Hepatocyte (in vitro differentiated cells): ENCODE measurements around the gene NEIL3. TPM values are rescaled to one million over a fixed set of nuclear protein-coding genes. Genes with fewer than 3 reads are reported as not detected.

Experiments
- DNase-seq: peaks from one replicate; pipeline ENCODE4 v3.0.0-alpha.2; 2016; ENCODE audit warnings: low spot score
- H2AFZ ChIP-seq: fragments of 200-600 bp; sonication (generic); 2 replicates; pipeline ENCODE4 v1.6.0; 2016; ENCODE audit warnings: antibody characterized with exemption, mild to moderate bottlenecking
- H3K27ac ChIP-seq: fragments of 200-600 bp; sonication (generic); 2 replicates; pipeline ENCODE4 v1.5.1; 2016; ENCODE audit warnings: mild to moderate bottlenecking
- H3K27me3 ChIP-seq: fragments of 200-600 bp; sonication (generic); 2 replicates; pipeline ENCODE4 v1.6.1; 2016
- H3K36me3 ChIP-seq: fragments of 200-600 bp; sonication (generic); replicated peaks from 2 replicates; pipeline ENCODE4 v1.5.1; 2016; ENCODE audit warnings: low read depth; ENCODE audit not compliant: insufficient read depth
- H3K4me1 ChIP-seq: fragments of 200-600 bp; sonication (generic); 2 replicates; pipeline ENCODE4 v1.5.1; 2016; ENCODE audit warnings: mild to moderate bottlenecking, moderate library complexity; ENCODE audit not compliant: insufficient read depth
- H3K4me2 ChIP-seq: fragments of 200-600 bp; sonication (generic); 2 replicates; pipeline ENCODE4 v1.6.0; 2016
- H3K4me3 ChIP-seq: fragments of 200-600 bp; sonication (generic); 2 replicates; pipeline ENCODE4 v1.5.1; 2016; ENCODE audit warnings: mild to moderate bottlenecking
- H3K79me2 ChIP-seq: fragments of 200-600 bp; sonication (generic); 2 replicates; pipeline ENCODE4 v1.6.0; 2017; ENCODE audit warnings: mild to moderate bottlenecking
- H3K9me2 ChIP-seq: fragments of 200-600 bp; sonication (generic); replicated peaks from 2 replicates; pipeline ENCODE4 v1.6.0; 2017; ENCODE audit warnings: mild to moderate bottlenecking; ENCODE audit not compliant: insufficient read depth
- H3K9me3 ChIP-seq: fragments of 200-600 bp; sonication (generic); 2 replicates; pipeline ENCODE4 v1.5.1; 2016; ENCODE audit warnings: low read depth, mild to moderate bottlenecking
- H4K20me1 ChIP-seq: fragments of 200-600 bp; sonication (generic); 2 replicates; pipeline ENCODE4 v1.6.0; 2016; ENCODE audit warnings: mild to moderate bottlenecking; ENCODE audit not compliant: insufficient read depth, poor library complexity, severe bottlenecking
- CTCF ChIP-seq: fragments of 200-600 bp; sonication (generic); IDR thresholded peaks from 2 replicates; pipeline ENCODE4 v1.5.1; 2016; ENCODE audit warnings: antibody characterized with exemption, mild to moderate bottlenecking; ENCODE audit not compliant: poor library complexity
- WGBS: methylation state at CpG from one replicate; pipeline ENCODE4 v1.1.6; 2016; ENCODE audit warnings: low lambda C conversion rate; ENCODE audit errors: missing lambda C conversion rate; 5-methylcytosine and 5-hydroxymethylcytosine counted together
- polyA plus RNA-seq: library from polyadenylated mRNA; unstranded; fragments of >200 nt; fragmentation: Nextera tagmentation; extraction: Ambion mirVana; gene quantifications from 2 replicates; pipeline ENCODE4 v1.2.1, GENCODE V29; 2016
- total RNA-seq: library from RNA; depleted of rRNA; stranded (reverse); fragments of >200 nt; gene quantifications from 2 replicates; pipeline ENCODE4 v1.2.3, GENCODE V29; 2014

The NEIL3 gene
- total and polyA plus RNA-seq, 2 experiments from 2014 or later: 0.87 to 2.0 TPM

GRCh38 chr4:177411996-177412395 lies 102.3 kb downstream of the NEIL3 start:
- no peak overlapping the region for H3K27ac ChIP-seq
- H3K4me3 ChIP-seq: no peak overlapping the region
- no peak for TF ChIP-seq CTCF

More at GRCh38 chr4:177411996-177412395, 102.3 kb downstream of the NEIL3 start:
- Histone ChIP-seq H3K79me2 (no peaks in the 10 kb centered on the region), H4K20me1 (no peaks in the 10 kb centered on the region), H3K9me2 (no peaks in the 10 kb centered on the region), H3K27me3 (no peaks in the 10 kb centered on the region), H3K9me3 (no peaks in the 10 kb centered on the region), H3K36me3 (no peaks in the 10 kb centered on the region), H2AFZ (no peak overlapping the region), H3K4me2 (no peak overlapping the region), H3K4me1 (peaks cover 5% of the 10 kb centered on the region)
- DNase-seq: no peak
- 84% methylated on average over 5 of the region's 5 CpGs for WGBS

Other genes starting within 250 kb of the NEIL3 start
- 24.8 and 43.8 TPM in 2 replicates for gene AGA, start 132.6 kb downstream of the NEIL3 start, total RNA-seq
- gene AGA, start 132.6 kb downstream of the NEIL3 start, polyA plus RNA-seq: 17.7 and 29.5 TPM in 2 replicates